HG03097 (cell line): ENCODE data around the gene ITPRIPL2.

Source experiments
- ATAC-seq: cut with Tn5 transposase; IDR thresholded peaks from one replicate; pipeline ENCODE4 v1.9.1; 2021; ENCODE audit not compliant: unreplicated experiment, low FRiP score

The ITPRIPL2 gene

GRCh38 chr16:19170043-19170655, 56.4 kb downstream of the ITPRIPL2 start:
- ATAC-seq: no peak
